ENCODE measurements around the gene SPATA4. TPM values are rescaled to one million over a fixed set of nuclear protein-coding genes. Genes with fewer than 3 reads are reported as not detected.

Gene SPATA4
- total RNA-seq, 1 donor from 2014 or later, result 0.93 TPM

DNA sequence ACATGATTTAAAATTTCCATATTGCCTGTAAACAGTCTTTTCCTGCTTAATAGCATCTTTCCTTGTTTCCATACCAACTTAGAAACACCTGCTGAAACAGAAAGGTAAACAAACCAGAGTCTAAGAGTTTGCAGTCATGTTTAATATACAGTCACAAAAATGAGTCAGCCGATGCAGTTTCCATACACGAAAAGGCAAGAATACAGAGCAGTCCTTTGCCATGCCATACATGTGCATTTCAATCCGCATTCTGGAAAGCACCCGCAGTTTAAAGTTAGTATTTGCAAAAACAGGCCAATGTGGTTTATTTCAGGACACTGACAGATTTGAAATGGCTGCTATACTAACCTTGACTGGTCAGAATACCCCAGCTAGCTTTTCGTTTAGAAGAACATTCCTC, 41.6 kb upstream of the SPATA4 start:
- no peaks in the 10 kb centered on the region for H3K27me3 Mint-ChIP-seq
- H3K36me3 Mint-ChIP-seq (ENCODE audit: insufficient read depth), result no peaks in the 10 kb centered on the region
- no peak overlapping the region for H3K4me3 Mint-ChIP-seq (ENCODE audit: low read depth)
- no peaks in the 10 kb centered on the region for H3K9me3 Mint-ChIP-seq (ENCODE audit: low read depth)
- no peak for DNase-seq (ENCODE audit: low spot score, unreplicated experiment)
- TF ChIP-seq CTCF (IDR thresholded peaks at IDR 0.05; ENCODE audit: unreplicated experiment), result no peak
- H3K27ac Mint-ChIP-seq, result no peak overlapping the region
- peaks cover 13% of the 10 kb centered on the region for H3K4me1 Mint-ChIP-seq (ENCODE audit: low read depth)

DNA sequence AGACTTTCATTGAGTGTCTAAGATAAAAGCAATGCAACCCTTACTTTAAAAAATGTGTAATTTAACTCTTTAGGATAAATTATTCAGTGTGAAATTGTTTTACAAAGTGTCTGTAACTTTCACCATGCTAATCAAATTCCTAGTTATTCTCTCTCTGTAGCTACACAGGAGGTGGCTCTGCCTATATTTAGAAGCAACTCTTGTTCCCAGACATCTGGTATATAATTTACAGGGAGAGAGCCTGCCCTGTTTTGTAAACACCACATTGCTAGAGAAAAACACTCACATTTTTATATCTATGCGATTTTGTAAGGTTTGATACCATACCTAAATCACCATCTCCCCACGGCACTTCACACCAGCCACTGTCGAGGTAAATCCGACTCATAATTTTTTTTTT, 35.5 kb upstream of the SPATA4 start:
- no peaks in the 10 kb centered on the region for H3K36me3 Mint-ChIP-seq (ENCODE audit: insufficient read depth)
- no peak for TF ChIP-seq CTCF (IDR thresholded peaks at IDR 0.05; ENCODE audit: unreplicated experiment)
- no peaks in the 10 kb centered on the region for H3K27me3 Mint-ChIP-seq
- H3K27ac Mint-ChIP-seq, result no peak overlapping the region
- DNase-seq (ENCODE audit: low spot score, unreplicated experiment), result no peak
- no peaks in the 10 kb centered on the region for H3K4me1 Mint-ChIP-seq (ENCODE audit: low read depth)
- no peak overlapping the region for H3K4me3 Mint-ChIP-seq (ENCODE audit: low read depth)
- H3K9me3 Mint-ChIP-seq (ENCODE audit: low read depth), result no peaks in the 10 kb centered on the region

DNA sequence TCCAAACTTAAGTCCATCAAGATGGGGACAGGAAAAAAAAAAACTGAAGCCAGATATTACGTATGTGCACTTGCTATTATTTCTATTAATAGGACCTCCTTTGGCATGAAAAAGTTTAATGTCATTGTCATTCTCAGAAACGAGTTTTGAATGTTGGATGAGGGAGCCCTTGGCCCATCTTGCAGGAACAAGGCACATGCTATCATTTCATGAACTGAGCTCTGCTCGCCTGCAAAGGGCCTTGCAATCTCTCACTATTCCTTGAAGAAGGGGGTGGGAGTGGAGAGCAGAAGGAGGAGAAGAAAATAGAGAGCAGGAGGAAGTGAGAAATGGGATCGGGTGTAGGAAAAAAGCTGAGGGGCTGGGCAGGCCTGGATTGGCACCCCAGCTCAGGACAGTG, 34.3 kb upstream of the SPATA4 start:
- H3K27me3 Mint-ChIP-seq, result no peaks in the 10 kb centered on the region

DNA sequence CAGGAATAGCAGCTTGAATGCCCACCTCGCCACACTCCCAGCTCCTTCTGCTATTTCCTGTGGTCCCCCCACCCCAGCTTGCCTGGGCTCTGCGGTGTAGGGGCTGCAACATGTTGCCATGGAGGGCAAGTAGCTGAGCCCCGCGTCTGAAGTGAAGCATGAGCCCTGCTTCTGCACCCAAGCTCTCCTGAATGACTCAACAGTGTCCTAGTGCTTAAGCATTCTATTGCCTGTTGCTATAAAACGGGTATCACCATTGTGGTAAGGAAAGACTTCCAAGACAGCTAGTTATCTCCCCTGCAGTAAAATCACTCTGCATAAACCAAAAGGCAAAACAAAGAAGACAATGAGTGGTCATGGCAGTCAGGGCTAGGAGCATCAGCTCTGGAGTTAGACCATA, 31.4 kb upstream of the SPATA4 start:
- DNase-seq (ENCODE audit: low spot score, unreplicated experiment), result no peak
- no peak for TF ChIP-seq CTCF (IDR thresholded peaks at IDR 0.05; ENCODE audit: unreplicated experiment)
- Mint-ChIP-seq H3K27ac (no peak overlapping the region), H3K36me3 (ENCODE audit: insufficient read depth) (no peaks in the 10 kb centered on the region), H3K9me3 (ENCODE audit: low read depth) (no peaks in the 10 kb centered on the region), H3K27me3 (no peaks in the 10 kb centered on the region), H3K4me3 (ENCODE audit: low read depth) (no peak overlapping the region), H3K4me1 (ENCODE audit: low read depth) (no peaks in the 10 kb centered on the region)

More for the DNA sequence above, 34.3 kb upstream of the SPATA4 start:
- H3K4me1 Mint-ChIP-seq (ENCODE audit: low read depth), result no peaks in the 10 kb centered on the region
- no peak for DNase-seq (ENCODE audit: low spot score, unreplicated experiment)
- no peaks in the 10 kb centered on the region for H3K9me3 Mint-ChIP-seq (ENCODE audit: low read depth)
- H3K27ac Mint-ChIP-seq, result peak overlapping the region; percentile 18
- no peaks in the 10 kb centered on the region for H3K36me3 Mint-ChIP-seq (ENCODE audit: insufficient read depth)
- TF ChIP-seq CTCF (IDR thresholded peaks at IDR 0.05; ENCODE audit: unreplicated experiment), result no peak
- H3K4me3 Mint-ChIP-seq (ENCODE audit: low read depth), result no peak overlapping the region

GRCh38 chr4:176223561-176223960, 28.2 kb upstream of the SPATA4 start:
- H3K36me3 Mint-ChIP-seq (ENCODE audit: insufficient read depth), result no peaks in the 10 kb centered on the region
- H3K27ac Mint-ChIP-seq, result no peak overlapping the region
- H3K4me1 Mint-ChIP-seq (ENCODE audit: low read depth), result no peaks in the 10 kb centered on the region
- no peak overlapping the region for H3K4me3 Mint-ChIP-seq (ENCODE audit: low read depth)
- TF ChIP-seq CTCF (IDR thresholded peaks at IDR 0.05; ENCODE audit: unreplicated experiment), result no peak
- no peak for DNase-seq (ENCODE audit: low spot score, unreplicated experiment)
- H3K9me3 Mint-ChIP-seq (ENCODE audit: low read depth), result no peaks in the 10 kb centered on the region
- H3K27me3 Mint-ChIP-seq, result no peaks in the 10 kb centered on the region

Data from progenitor cell of endocrine pancreas (in vitro differentiated cells).